Type B pancreatic cell (in vitro differentiated cells): ENCODE measurements around the gene NCKAP1. TPM values are rescaled to one million over a fixed set of nuclear protein-coding genes. Genes with fewer than 3 reads are reported as not detected.
A peak's percentile ranks its signal among the peaks of the same experiment; 100 is the strongest.
"Not testable (repeated sequence)": the region's sequence is repeated elsewhere in the genome, so short reads cannot be mapped to it uniquely, and the experiment has no call there.

ENCODE experiments used
- DNase-seq: peaks from one replicate; pipeline ENCODE4 v3.0.0; 2021; ENCODE audit warnings: mixed read lengths; ENCODE audit not compliant: unreplicated experiment; ENCODE audit errors: extremely low spot score
- H3K27ac Mint-ChIP-seq: 2 replicates; pipeline ENCODE4 v1.8.0; 2021; ENCODE audit warnings: mild to moderate bottlenecking, mixed read lengths
- H3K27me3 Mint-ChIP-seq: 2 replicates; pipeline ENCODE4 v1.8.0; 2021; ENCODE audit warnings: mixed read lengths
- H3K36me3 Mint-ChIP-seq: 2 replicates; pipeline ENCODE4 v1.8.0; 2021; ENCODE audit warnings: mixed read lengths
- H3K4me1 Mint-ChIP-seq: one replicate; pipeline ENCODE4 v1.8.0; 2021; ENCODE audit warnings: mixed read lengths; ENCODE audit not compliant: unreplicated experiment
- H3K4me3 Mint-ChIP-seq: 2 replicates; pipeline ENCODE4 v1.8.0; 2021; ENCODE audit warnings: mild to moderate bottlenecking, mixed read lengths
- H3K9me3 Mint-ChIP-seq: 2 replicates; pipeline ENCODE4 v1.8.0; 2021; ENCODE audit warnings: mixed read lengths
- CTCF ChIP-seq: fragments of 200-600 bp; sonication (generic); conservative IDR thresholded peaks from 2 replicates; pipeline ENCODE4 v1.5.0; 2021; ENCODE audit warnings: antibody characterized with exemption, mild to moderate bottlenecking
- total RNA-seq: library from RNA; stranded (reverse); gene quantifications from 2 replicates; pipeline ENCODE4 v1.2.1, GENCODE V29; 2021; ENCODE audit warnings: low replicate concordance

The NCKAP1 gene
- total RNA-seq, 1 donor from 2014 or later = 104 TPM

DNA sequence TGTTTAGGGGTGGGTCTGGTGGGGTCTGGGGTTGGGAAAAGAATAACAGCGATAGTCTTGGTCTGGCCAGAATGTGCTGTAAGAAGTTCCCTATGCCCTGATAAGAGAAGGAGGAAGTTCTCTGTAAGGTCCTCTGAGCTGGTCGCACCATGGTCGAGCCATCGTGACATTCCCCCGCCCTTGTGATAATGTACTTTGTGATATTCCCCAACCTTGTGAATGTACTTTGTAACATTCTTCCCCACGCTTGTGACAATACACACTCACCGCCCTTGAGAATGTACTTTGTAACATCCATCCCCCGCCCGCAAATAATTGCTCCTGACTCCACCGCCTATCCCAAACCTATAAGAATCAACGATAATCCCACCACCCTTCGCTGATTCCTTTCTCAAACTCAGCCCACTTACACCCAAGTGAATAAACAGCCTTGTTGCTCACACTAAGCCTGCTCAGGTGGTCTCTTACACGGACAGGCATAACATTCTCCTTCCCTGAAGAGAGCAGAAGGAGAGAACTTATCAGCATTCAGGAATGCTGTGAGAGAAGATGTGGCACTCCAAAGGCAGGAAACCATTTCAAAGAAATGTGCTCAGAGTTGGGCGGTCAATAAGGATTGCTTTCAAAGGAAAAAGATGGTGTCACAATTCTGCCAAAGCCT, 22.4 kb upstream of the NCKAP1 start:
- no peaks in the 10 kb centered on the region for H3K27me3 Mint-ChIP-seq
- no peak for TF ChIP-seq CTCF
- DNase-seq = no peak
- H3K36me3 Mint-ChIP-seq = no peaks in the 10 kb centered on the region
- H3K27ac Mint-ChIP-seq = peak overlapping the region; percentile 67
- no peak overlapping the region for H3K4me3 Mint-ChIP-seq
- H3K4me1 Mint-ChIP-seq = peaks cover 16% of the 10 kb centered on the region
- no peaks in the 10 kb centered on the region for H3K9me3 Mint-ChIP-seq

- Mint-ChIP-seq H3K4me3 (no peak overlapping the region), H3K9me3 (no peaks in the 10 kb centered on the region), H3K4me1 (peaks cover 16% of the 10 kb centered on the region), H3K27me3 (no peaks in the 10 kb centered on the region), H3K27ac (peak overlapping the region; percentile 14), H3K36me3 (no peaks in the 10 kb centered on the region)
- no peak for DNase-seq
- no peak for TF ChIP-seq CTCF
Observed at GRCh38 chr2:183059561-183059960, 21.3 kb upstream of the NCKAP1 start.

DNA sequence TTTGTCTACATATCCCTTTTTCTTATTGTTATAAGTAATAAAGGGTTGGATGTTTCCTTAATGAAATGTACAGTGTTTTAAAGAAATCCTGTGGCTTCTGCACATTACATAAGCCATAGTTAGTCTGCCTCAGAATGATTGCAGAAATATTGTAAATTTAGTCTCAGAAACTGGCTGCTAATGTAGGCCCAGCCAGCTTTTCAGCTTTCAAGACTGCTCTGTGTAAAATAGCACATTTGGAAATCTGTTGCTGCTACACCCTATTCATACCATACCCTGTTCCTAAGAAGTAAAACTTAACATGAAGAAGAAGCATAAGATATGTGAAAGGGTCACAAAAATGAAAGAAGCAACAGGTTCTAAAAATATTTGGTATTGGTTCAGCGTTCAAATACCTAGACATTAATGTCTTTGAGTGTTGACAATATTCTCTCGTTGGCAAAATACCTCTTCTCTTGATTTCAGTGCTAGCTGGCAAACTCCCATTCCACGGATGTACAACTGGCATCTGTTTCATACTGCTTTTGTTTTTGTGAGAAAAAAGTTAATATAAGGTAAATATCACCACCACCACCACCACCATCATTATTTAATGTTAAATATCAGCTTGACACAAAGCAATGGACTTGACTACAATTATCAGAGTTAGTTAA, 19.2 kb upstream of the NCKAP1 start:
- TF ChIP-seq CTCF = no peak
- Mint-ChIP-seq H3K4me1 (peaks cover 11% of the 10 kb centered on the region), H3K27ac (no peak overlapping the region), H3K27me3 (no peaks in the 10 kb centered on the region), H3K9me3 (no peaks in the 10 kb centered on the region), H3K4me3 (no peak overlapping the region), H3K36me3 (no peaks in the 10 kb centered on the region)
- no peak for DNase-seq

DNA sequence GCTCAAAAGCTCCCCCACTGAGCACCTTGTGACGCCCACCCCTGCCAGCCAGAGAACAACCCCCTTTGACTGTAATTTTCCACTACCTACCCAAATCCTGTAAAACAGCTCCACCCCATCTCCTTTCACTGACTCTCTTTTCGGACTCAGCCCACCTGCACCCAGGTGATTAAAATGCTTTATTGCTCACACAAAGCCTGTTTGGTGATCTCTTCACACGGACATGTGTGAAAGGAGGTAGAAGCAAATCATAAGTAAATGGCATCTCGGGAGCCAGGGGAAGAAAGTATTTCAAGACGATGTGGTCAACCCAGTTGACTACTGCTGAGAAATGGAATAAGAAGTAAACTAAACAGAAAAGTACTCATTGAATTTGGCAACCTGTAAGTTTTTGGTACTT, 11.2 kb upstream of the NCKAP1 start:
- H3K4me1 Mint-ChIP-seq = no peaks in the 10 kb centered on the region
- H3K36me3 Mint-ChIP-seq = no peaks in the 10 kb centered on the region
- H3K9me3 Mint-ChIP-seq = no peaks in the 10 kb centered on the region
- no peak overlapping the region for H3K4me3 Mint-ChIP-seq
- DNase-seq = no peak
- no peak overlapping the region for H3K27ac Mint-ChIP-seq
- TF ChIP-seq CTCF = no peak
- peaks cover 2% of the 10 kb centered on the region for H3K27me3 Mint-ChIP-seq

- H3K4me3 Mint-ChIP-seq, DNase-seq, H3K4me1 Mint-ChIP-seq, H3K27me3 Mint-ChIP-seq, H3K36me3 Mint-ChIP-seq, H3K9me3 Mint-ChIP-seq, H3K27ac Mint-ChIP-seq: not testable (repeated sequence)
Observed at GRCh38 chr2:183047486-183048125, 9.3 kb upstream of the NCKAP1 start.

- DNase-seq, H3K4me3 Mint-ChIP-seq, H3K27ac Mint-ChIP-seq, H3K9me3 Mint-ChIP-seq, H3K36me3 Mint-ChIP-seq, H3K4me1 Mint-ChIP-seq: not testable (repeated sequence)
- peaks cover 20% of the 10 kb centered on the region for H3K27me3 Mint-ChIP-seq
Observed at GRCh38 chr2:183043580-183043979, 5.3 kb upstream of the NCKAP1 start.
